ES-I3 (cell line): ENCODE data around the gene CHD9.

Experiments used
- H3K36me3 ChIP-seq: 2 replicates; pipeline ENCODE4 v1.6.1; 2013; ENCODE audit warnings: mild to moderate bottlenecking, low read length, control low read depth, moderate library complexity; ENCODE audit not compliant: insufficient read depth
- H3K4me1 ChIP-seq: 2 replicates; pipeline ENCODE4 v1.6.1; 2013; ENCODE audit warnings: mild to moderate bottlenecking, control low read depth, low read length; ENCODE audit not compliant: insufficient read depth
- H3K9ac ChIP-seq: 2 replicates; pipeline ENCODE4 v1.6.1; 2013; ENCODE audit warnings: low read depth, mild to moderate bottlenecking, low read length, moderate library complexity
- H3K9me3 ChIP-seq: 2 replicates; pipeline ENCODE4 v1.6.1; 2013; ENCODE audit warnings: mild to moderate bottlenecking, low read length, moderate library complexity; ENCODE audit not compliant: control insufficient read depth, insufficient read depth

Gene CHD9

GRCh38 chr16:53103811-53104210 is 49.0 kb downstream of the CHD9 start:
- H3K36me3 ChIP-seq: no peaks in the 10 kb centered on the region
- peaks cover 9% of the 10 kb centered on the region; the same call in 1 of the 2 replicates for H3K4me1 ChIP-seq
- no peaks in the 10 kb centered on the region for H3K9me3 ChIP-seq
- H3K9ac ChIP-seq: no peak overlapping the region

- H3K9me3 ChIP-seq: no peaks in the 10 kb centered on the region
- no peaks in the 10 kb centered on the region for H3K36me3 ChIP-seq
- 0 out of 2 replicates have a peak, but pooled peaks cover 4% of the 10 kb centered on the region for H3K4me1 ChIP-seq
- no peak overlapping the region for H3K9ac ChIP-seq
Measured at GRCh38 chr16:53105565-53105964, 50.8 kb downstream of the CHD9 start.

DNA sequence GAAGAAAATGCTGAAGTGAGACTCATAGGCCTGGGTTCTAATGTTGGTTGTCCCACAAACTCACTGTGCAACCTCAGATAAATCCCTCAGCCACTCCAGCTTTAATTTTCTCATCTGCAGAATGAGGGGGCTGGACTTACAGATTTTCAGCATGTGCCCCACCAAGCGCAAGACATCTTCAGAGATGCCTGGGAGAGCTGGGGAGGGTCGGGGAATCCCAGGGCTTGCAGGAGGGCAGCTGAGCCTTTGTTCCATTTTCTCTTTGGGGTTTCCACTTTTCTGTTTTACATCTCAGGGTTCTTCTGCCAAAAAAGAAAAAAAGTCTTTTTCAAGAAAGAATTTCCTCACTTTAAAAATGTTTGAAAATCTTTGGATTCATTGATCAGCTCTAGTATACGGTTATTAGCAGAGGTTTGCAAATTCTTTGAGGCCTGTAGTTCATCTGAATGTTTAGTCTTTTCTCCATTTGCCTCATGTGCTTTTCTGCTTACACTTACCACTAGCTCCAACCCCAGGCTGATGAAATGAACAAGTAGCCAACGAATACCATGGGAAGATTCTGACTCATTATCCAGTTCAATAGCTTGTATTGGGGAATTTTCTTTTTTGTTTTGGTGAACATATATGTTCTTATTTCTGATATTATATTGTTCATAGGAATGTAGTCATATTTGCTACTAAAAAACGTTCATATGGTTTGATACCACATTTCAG is 56.4 kb downstream of the CHD9 start:
- Histone ChIP-seq H3K9ac (no peak overlapping the region), H3K36me3 (no peaks in the 10 kb centered on the region), H3K4me1 (peaks cover 4% of the 10 kb centered on the region; the same call in 1 of the 2 replicates), H3K9me3 (no peaks in the 10 kb centered on the region)

DNA sequence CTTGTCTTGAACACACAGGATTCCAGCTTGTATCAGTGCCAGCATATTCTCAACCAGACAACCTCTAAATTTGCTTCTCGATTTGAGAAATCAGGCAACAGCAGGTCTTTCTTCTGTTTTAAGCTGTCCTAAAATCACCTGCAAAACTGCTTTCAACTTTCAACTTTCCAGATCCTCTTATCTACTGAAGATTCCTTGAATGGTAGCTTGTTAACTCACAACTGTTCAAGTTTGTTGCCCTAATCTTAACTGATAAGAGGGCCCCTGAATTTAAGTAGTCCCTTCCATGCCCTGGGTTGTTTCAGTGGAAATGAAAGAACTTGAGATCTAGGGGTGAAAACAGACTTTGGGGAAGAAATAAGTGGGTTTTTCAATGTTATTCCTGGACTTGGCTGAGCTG is 57.2 kb downstream of the CHD9 start:
- peaks cover 4% of the 10 kb centered on the region; the same call in 1 of the 2 replicates for H3K4me1 ChIP-seq
- no peaks in the 10 kb centered on the region for H3K9me3 ChIP-seq
- no peak overlapping the region for H3K9ac ChIP-seq
- H3K36me3 ChIP-seq: no peaks in the 10 kb centered on the region

DNA sequence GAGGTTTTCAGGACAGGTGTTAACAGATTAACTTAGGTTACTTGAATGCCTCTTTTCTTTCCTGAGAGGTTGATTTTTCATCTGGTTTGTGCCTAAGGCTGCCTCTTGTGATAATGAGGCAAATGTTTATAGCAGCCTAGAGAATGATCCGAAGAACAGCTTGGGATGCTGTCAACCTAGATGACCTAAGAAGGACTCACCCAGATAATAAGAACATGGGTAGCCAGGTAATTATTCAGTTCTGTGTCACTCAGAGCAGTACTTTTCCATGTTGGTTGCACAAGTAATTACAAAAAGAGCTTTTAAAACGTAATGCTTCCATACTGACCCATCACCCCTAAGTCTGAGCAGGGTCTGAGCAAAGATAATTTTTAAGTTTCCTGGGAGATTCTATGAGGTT is 60.3 kb downstream of the CHD9 start:
- Histone ChIP-seq H3K36me3 (no peaks in the 10 kb centered on the region), H3K4me1 (peaks cover 4% of the 10 kb centered on the region; the same call in 1 of the 2 replicates), H3K9ac (no peak overlapping the region), H3K9me3 (no peaks in the 10 kb centered on the region)

DNA sequence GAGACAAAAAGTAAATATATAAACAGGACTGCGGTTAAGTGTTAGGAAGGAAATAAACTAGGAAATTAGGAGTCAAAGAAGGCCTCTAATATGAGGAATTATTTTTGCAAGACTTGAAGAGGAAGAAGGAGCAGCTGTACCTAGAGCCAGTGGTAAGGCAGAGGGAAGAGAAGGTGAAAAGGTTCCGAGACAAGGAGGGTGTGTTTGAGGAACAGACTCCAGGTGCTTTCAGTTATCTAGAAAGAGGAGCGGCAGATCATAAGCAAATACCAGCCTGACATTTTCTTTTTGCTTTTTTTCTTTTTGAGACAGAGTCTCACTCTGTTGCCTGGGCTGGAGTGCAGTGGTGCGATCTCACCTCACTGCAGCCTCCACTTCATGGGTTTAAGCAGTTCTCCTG is 61.0 kb downstream of the CHD9 start:
- Histone ChIP-seq H3K4me1 (peaks cover 4% of the 10 kb centered on the region; the same call in 1 of the 2 replicates), H3K36me3 (no peaks in the 10 kb centered on the region), H3K9ac (no peak overlapping the region), H3K9me3 (no peaks in the 10 kb centered on the region)

GRCh38 chr16:53121043-53121620 is 66.3 kb downstream of the CHD9 start:
- H3K36me3 ChIP-seq: no peaks in the 10 kb centered on the region
- H3K9me3 ChIP-seq: no peaks in the 10 kb centered on the region
- H3K9ac ChIP-seq: no peak overlapping the region
- H3K4me1 ChIP-seq: no peaks in the 10 kb centered on the region

DNA sequence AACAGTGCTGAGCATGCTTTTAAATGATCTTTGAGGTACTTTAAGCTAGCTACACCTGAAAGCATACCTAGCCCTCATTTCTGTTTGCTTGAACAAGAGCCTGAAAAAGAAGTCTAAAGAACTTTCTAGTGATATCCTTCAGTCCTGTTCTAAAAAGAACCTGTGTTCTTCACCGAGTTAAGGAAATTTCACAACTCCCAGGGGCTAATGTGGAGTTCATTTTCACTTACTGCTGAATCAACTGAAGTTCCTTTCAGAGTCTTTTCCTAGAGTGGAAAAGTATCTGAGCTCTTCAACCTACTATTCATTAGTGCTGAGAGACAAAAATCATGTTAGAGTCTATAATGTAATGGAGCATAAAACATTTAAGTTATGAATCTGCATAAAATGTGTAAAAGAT is 66.9 kb downstream of the CHD9 start:
- no peaks in the 10 kb centered on the region for H3K36me3 ChIP-seq
- H3K4me1 ChIP-seq: no peaks in the 10 kb centered on the region
- no peak overlapping the region for H3K9ac ChIP-seq
- H3K9me3 ChIP-seq: no peaks in the 10 kb centered on the region

DNA sequence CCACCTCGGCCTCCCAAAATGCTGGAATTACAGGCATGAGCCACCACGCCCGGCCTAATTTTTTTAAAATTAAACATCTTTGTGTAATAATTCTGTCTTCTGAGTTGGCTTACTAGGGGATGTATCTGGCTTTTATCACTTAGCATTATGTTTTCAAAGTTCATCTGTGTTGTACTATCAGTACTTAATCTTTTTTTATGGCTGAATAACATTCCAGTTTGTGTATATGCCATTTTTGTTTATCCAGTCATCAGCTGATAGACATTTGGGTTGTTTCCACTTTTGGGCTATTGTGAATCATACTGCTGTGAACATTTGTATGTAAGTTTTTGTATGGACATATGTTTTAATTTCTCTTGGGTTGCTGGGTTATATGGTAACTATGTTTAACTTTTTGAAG is 69.0 kb downstream of the CHD9 start:
- H3K9me3 ChIP-seq: no peaks in the 10 kb centered on the region
- H3K4me1 ChIP-seq: no peaks in the 10 kb centered on the region
- no peaks in the 10 kb centered on the region for H3K36me3 ChIP-seq
- no peak overlapping the region for H3K9ac ChIP-seq

- Histone ChIP-seq H3K9me3 (no peaks in the 10 kb centered on the region), H3K4me1 (no peaks in the 10 kb centered on the region), H3K36me3 (no peaks in the 10 kb centered on the region), H3K9ac (no peak overlapping the region)
Measured at GRCh38 chr16:53126390-53126789, 71.6 kb downstream of the CHD9 start.

DNA sequence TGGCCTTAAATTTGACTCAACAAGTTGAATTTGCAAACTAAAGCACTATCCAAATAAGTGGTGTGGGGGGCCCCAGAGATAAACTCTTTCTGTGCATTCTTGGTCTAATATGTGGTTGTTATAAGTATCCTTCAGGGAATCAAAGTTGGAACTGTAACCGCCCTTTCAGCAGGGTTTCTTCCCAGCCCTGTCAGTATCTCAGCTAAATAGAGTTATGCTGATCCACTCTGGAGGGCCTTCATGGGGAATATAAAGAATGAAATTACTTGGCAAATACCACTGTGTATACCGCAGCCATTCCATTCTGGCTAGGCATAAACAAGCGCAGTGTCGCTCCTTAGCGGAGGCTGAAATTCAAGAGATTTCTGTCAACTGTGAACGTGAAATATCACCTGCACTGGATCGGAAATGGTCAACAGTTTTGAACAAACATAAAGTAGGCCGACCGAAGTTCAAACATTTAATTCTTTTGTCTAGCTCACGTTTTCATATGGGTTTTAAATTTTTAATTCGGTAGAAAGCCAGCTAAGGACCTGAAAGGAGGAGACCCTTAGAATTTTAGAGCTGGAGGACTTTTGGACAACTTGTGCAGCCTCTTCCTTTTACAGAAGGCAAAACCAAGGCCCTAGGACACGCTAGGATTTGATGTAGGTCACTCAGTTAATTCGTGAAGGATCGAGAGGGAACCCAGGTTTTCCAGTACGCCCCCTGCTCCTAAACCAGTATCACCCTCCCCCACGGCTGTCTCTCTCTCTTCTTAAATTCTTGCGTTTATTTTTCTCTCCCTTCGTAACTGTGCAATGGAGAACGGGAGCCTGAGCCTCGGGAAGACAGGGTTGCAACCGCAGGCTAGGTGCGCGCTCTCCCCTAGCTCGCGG is 74.7 kb downstream of the CHD9 start:
- H3K9me3 ChIP-seq: no peaks in the 10 kb centered on the region
- peak overlapping the region; percentile 85 for H3K9ac ChIP-seq
- H3K36me3 ChIP-seq: no peaks in the 10 kb centered on the region
- H3K4me1 ChIP-seq: no peaks in the 10 kb centered on the region

DNA sequence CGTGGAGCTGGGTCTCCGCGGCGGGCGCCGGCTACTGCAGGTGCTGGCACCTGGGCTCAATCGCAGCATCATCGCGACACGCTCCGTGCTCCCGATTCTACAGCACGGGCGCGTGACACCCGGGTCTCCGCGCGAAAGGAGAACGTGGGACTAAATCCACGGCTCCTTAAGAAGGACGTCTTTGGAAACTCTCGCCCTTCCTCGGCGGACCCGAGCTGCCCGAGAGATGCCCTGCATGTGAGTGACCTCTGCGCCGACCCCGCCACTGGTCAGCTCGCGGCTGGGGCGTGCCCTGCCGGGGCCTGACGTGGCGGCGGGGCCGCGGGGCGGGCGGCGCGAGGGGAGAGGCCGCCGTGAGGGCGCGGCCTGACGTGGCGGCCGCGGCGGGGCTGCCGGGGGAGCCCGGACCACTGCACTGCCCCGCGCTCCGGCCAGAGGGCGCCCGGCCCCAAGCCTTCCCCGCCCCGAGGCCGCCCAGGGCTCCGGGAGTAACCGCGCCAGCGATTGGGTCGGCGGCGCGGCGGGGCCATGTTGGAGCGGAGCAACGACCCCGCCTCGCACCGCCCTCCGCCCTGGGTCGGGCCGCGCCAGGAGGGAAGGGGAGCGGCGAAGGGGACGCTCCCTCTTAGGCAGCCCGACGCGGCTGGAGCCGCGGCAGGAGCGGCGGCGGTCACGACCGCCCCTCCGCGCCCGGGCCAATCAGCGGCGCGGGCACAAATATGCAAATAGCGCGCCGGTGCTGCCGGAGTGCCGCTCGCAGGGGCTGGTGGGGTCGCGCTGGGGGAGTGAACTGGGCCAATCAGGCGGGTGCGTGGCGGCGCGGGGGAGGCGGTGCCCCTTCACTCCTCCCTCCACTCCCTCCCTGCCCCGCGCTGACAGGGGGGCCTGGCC is 75.6 kb downstream of the CHD9 start:
- no peaks in the 10 kb centered on the region for H3K36me3 ChIP-seq
- no peaks in the 10 kb centered on the region for H3K9me3 ChIP-seq
- no peaks in the 10 kb centered on the region for H3K4me1 ChIP-seq
- peak overlapping the region; percentile 85 for H3K9ac ChIP-seq

DNA sequence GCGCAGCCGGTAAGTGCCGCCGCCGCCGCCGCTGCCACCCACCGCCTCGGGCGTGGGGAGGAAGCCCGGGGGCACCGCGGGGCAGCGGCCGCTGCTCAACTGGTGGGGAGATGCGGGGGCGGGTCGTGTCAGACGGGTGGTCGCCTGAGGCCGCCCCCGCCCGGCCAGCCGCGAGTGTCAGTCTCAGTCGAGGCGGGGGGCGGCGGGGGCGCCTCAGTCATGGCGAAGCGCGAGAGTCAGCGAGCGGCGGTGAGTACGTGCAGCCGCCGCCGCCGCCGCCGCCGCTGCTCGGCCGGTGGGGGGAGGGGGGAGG is 76.2 kb downstream of the CHD9 start:
- no peaks in the 10 kb centered on the region for H3K4me1 ChIP-seq
- H3K9me3 ChIP-seq: no peaks in the 10 kb centered on the region
- H3K36me3 ChIP-seq: no peaks in the 10 kb centered on the region
- H3K9ac ChIP-seq: peak overlapping the region; percentile 85; the same call in 1 of the 2 replicates
